Measurements from ENCODE around the gene DQX1. TPM values are rescaled to one million over a fixed set of nuclear protein-coding genes. Genes with fewer than 3 reads are reported as not detected.

Gene DQX1
- total RNA-seq, 1 donor from 2014 or later, result 0.47 TPM

GRCh38 chr2:74514368-74515270 lies 11.4 kb downstream of the DQX1 start, which contains the start of gene TLX2:
Gene TLX2, plus strand, starts transcription at chr2:74514450. Its CDS starts 357 bp downstream, at chr2:74514807.
- intact Hi-C loops (cut with micrococcal nuclease), result loop anchor here (1.0 kb wide), 1 partner anchor 18 kb away; no protein-coding TSS in a partner anchor

- intact Hi-C loops (cut with micrococcal nuclease), result loop anchor here (1.0 kb wide), 1 partner anchor 19 kb away; no protein-coding TSS in a partner anchor
These were observed 12.2 kb downstream of the DQX1 start for GRCh38 chr2:74513605-74514367.

- intact Hi-C loops (cut with micrococcal nuclease), result no loop called here
These were observed 13.1 kb downstream of the DQX1 start for GRCh38 chr2:74512744-74513604.

GRCh38 chr2:74511104-74511989 lies 14.7 kb downstream of the DQX1 start:
- intact Hi-C loops (cut with micrococcal nuclease), result no loop called here

GRCh38 chr2:74510272-74510671 lies 15.8 kb downstream of the DQX1 start:
- intact Hi-C loops (cut with micrococcal nuclease), result no loop called here

- intact Hi-C loops (cut with micrococcal nuclease), result loop anchor here (1.0 to 2.0 kb wide), 14 partner anchors 8 to 771 kb away; partner anchors contain the start of genes AUP1, C2orf81, DGUOK and DOK1
These were observed 18.0 kb downstream of the DQX1 start for GRCh38 chr2:74507926-74508520.

GRCh38 chr2:74507145-74507925 lies 18.7 kb downstream of the DQX1 start, which contains the start of gene PCGF1:
Gene PCGF1, minus strand, starts transcription at chr2:74507695. Its CDS starts 27 bp downstream, at chr2:74507668.
- intact Hi-C loops (cut with micrococcal nuclease), result loop anchor here (1.0 to 2.0 kb wide), 14 partner anchors 9 to 770 kb away; partner anchors contain the start of genes AUP1, C2orf81, DGUOK and DOK1

- intact Hi-C loops (cut with micrococcal nuclease), result loop anchor here (2.0 kb wide), 4 partner anchors 51 to 239 kb away; partner anchors contain the start of genes C2orf81, INO80B, SEMA4F and WDR54
These were observed 20.4 kb downstream of the DQX1 start for GRCh38 chr2:74505448-74506246.

- intact Hi-C loops (cut with micrococcal nuclease), result loop anchor here (5.0 kb wide), 1 partner anchor 1212 kb away; the partner anchor contains the start of gene EGR4
These were observed 21.4 kb downstream of the DQX1 start for GRCh38 chr2:74504591-74504990.

GRCh38 chr2:74503506-74504475 lies 22.2 kb downstream of the DQX1 start:
- intact Hi-C loops (cut with micrococcal nuclease), result loop anchor here (1.0 to 5.0 kb wide), 2 partner anchors 20 to 1211 kb away; partner anchors contain the start of genes EGR4 and TTC31

- intact Hi-C loops (cut with micrococcal nuclease), result loop anchor here (1.0 to 5.0 kb wide), 2 partner anchors 20 to 1211 kb away; partner anchors contain the start of genes EGR4 and TTC31
These were observed 23.1 kb downstream of the DQX1 start for GRCh38 chr2:74502720-74503505.

GRCh38 chr2:74502147-74502719 lies 23.8 kb downstream of the DQX1 start:
- intact Hi-C loops (cut with micrococcal nuclease), result loop anchor here (5.0 kb wide), 1 partner anchor 1210 kb away; the partner anchor contains the start of gene EGR4

- intact Hi-C loops (cut with micrococcal nuclease), result loop anchor here (5.0 kb wide), 1 partner anchor 1209 kb away; the partner anchor contains the start of gene EGR4
These were observed 24.5 kb downstream of the DQX1 start for GRCh38 chr2:74501335-74502071.

- intact Hi-C loops (cut with micrococcal nuclease), result loop anchor here (5.0 kb wide), 1 partner anchor 1208 kb away; the partner anchor contains the start of gene EGR4
These were observed 25.5 kb downstream of the DQX1 start for GRCh38 chr2:74500578-74500946.
